Lower leg skin (tissue), 4 donors: ENCODE results near the gene C1orf105. TPM values are rescaled to one million over a fixed set of nuclear protein-coding genes. Genes with fewer than 3 reads are reported as not detected.

Experiments
- DNase-seq, 2 donors: peaks; one replicate each; pipeline ENCODE4 v3.0.0-alpha.2; 2019; ENCODE audit warnings: low spot score in 2 of 2
- H3K4me3 ChIP-seq: fragments of 200-600 bp; sonication (generic); 2 replicates; pipeline ENCODE4 v1.5.1; 2017; ENCODE audit warnings: mild to moderate bottlenecking, low read depth; ENCODE audit not compliant: poor library complexity, severe bottlenecking
- CTCF ChIP-seq, 3 donors: fragments of 450-650 bp; IDR thresholded peaks; one replicate each; pipeline ENCODE4 v1.5.1; 2016; ENCODE audit warnings: antibody characterized with exemption in 3 of 3, mild to moderate bottlenecking in 3 of 3, moderate library complexity in 2 of 3
- POLR2A ChIP-seq, 2 donors: fragments of 450-650 bp; IDR thresholded peaks; one replicate each; pipeline ENCODE4 v1.6.1; 2016 to 2017; ENCODE audit warnings: antibody characterized with exemption in 2 of 2, mild to moderate bottlenecking in 1 of 2, moderate library complexity in 1 of 2
- WGBS, 2 donors: methylation state at CpG; one replicate each; pipeline ENCODE4 v1.1.5; 2018; 5-methylcytosine and 5-hydroxymethylcytosine counted together
- intact Hi-C: fragments of 100-400 bp; cut with DNase I; formaldehyde crosslinking; loops from one replicate; pipeline ENCODE4 v1.15.0; 2023; ENCODE audit warnings: low total_unique reads
- total RNA-seq, 4 donors: library from RNA; depleted of rRNA; stranded (reverse); fragments of >200 nt; gene quantifications; one replicate each; pipeline ENCODE4 v1.1.0, GENCODE V29; 2016

Gene C1orf105
- total RNA-seq, 4 donors from 2014 or later, result 2.1 to 4.6 (median 3.0) TPM; not detected in 1

- H3K4me3 ChIP-seq, result no peak overlapping the region
- TF ChIP-seq POLR2A (IDR thresholded peaks at IDR 0.05) (no peak), CTCF (IDR thresholded peaks at IDR 0.05) (no peak)
- no peak for DNase-seq
- 74 to 80% methylated on average over 1 of the region's 1 CpG for WGBS, 2 donors
- intact Hi-C loops, result no loop called here
Measured at GRCh38 chr1:172378109-172378760, 42.2 kb upstream of the C1orf105 start.

GRCh38 chr1:172380441-172381244, 39.8 kb upstream of the C1orf105 start:
- DNase-seq, result no peak
- intact Hi-C loops, result no loop called here
- TF ChIP-seq POLR2A (IDR thresholded peaks at IDR 0.05), result no peak
- TF ChIP-seq CTCF (IDR thresholded peaks at IDR 0.05), result no peak
- 59 to 63% methylated on average over 6 of the region's 6 CpGs for WGBS, 2 donors
- H3K4me3 ChIP-seq, result no peak overlapping the region

- H3K4me3 ChIP-seq, result no peak overlapping the region
- intact Hi-C loops, result no loop called here
- no peak for TF ChIP-seq POLR2A (IDR thresholded peaks at IDR 0.05)
- no peak for TF ChIP-seq CTCF (IDR thresholded peaks at IDR 0.05)
- WGBS, 2 donors, result 80 to 83% methylated on average over 2 of the region's 2 CpGs
- DNase-seq, result no peak
Measured at GRCh38 chr1:172381946-172382345, 38.5 kb upstream of the C1orf105 start.

GRCh38 chr1:172382406-172382805, 38.1 kb upstream of the C1orf105 start:
- intact Hi-C loops, result no loop called here
- no peak for DNase-seq
- 53 to 62% methylated on average over 1 of the region's 1 CpG for WGBS, 2 donors
- TF ChIP-seq CTCF (IDR thresholded peaks at IDR 0.05) (no peak), POLR2A (IDR thresholded peaks at IDR 0.05) (no peak)
- H3K4me3 ChIP-seq, result no peak overlapping the region

GRCh38 chr1:172382990-172383389, 37.5 kb upstream of the C1orf105 start:
- WGBS, 2 donors, result 75 to 76% methylated on average over 4 of the region's 4 CpGs
- DNase-seq, result no peak
- H3K4me3 ChIP-seq, result no peak overlapping the region
- TF ChIP-seq CTCF (IDR thresholded peaks at IDR 0.05) (no peak), POLR2A (IDR thresholded peaks at IDR 0.05) (no peak)
- intact Hi-C loops, result no loop called here
